ENCODE results near the gene TBPL2. TPM values are rescaled to one million over a fixed set of nuclear protein-coding genes. Genes with fewer than 3 reads are reported as not detected.

The TBPL2 gene
- total RNA-seq, 1 donor from 2014 or later, result not detected

- Histone ChIP-seq H3K36me3 (ENCODE audit: control insufficient read depth, insufficient read depth, low read length) (no peaks in the 10 kb centered on the region), H3K27me3 (ENCODE audit: control insufficient read depth, insufficient read depth, low read length) (no peaks in the 10 kb centered on the region), H3K4me3 (ENCODE audit: low read depth, low read length) (no peak overlapping the region)
- peak; percentile 63 for DNase-seq (ENCODE audit: low read depth)
- no peak for TF ChIP-seq CTCF (IDR thresholded peaks at IDR 0.05; ENCODE audit: insufficient read depth, low read length, poor library complexity, severe bottlenecking)
Measured at GRCh38 chr14:55454264-55455002, 14.0 kb upstream of the TBPL2 start.

- DNase-seq (ENCODE audit: low read depth), result no peak
- Histone ChIP-seq H3K36me3 (ENCODE audit: control insufficient read depth, insufficient read depth, low read length) (no peaks in the 10 kb centered on the region), H3K4me3 (ENCODE audit: low read depth, low read length) (no peak overlapping the region), H3K27me3 (ENCODE audit: control insufficient read depth, insufficient read depth, low read length) (no peaks in the 10 kb centered on the region)
- TF ChIP-seq CTCF (IDR thresholded peaks at IDR 0.05; ENCODE audit: insufficient read depth, low read length, poor library complexity, severe bottlenecking), result no peak
Measured at GRCh38 chr14:55451950-55452349, 11.5 kb upstream of the TBPL2 start.

- DNase-seq (ENCODE audit: low read depth), result no peak
- TF ChIP-seq CTCF (IDR thresholded peaks at IDR 0.05; ENCODE audit: insufficient read depth, low read length, poor library complexity, severe bottlenecking), result no peak
- H3K36me3 ChIP-seq (ENCODE audit: control insufficient read depth, insufficient read depth, low read length), result no peaks in the 10 kb centered on the region
- H3K27me3 ChIP-seq (ENCODE audit: control insufficient read depth, insufficient read depth, low read length), result no peaks in the 10 kb centered on the region
- no peak overlapping the region for H3K4me3 ChIP-seq (ENCODE audit: low read depth, low read length)
Measured at GRCh38 chr14:55451398-55451797, 11.0 kb upstream of the TBPL2 start.

GRCh38 chr14:55450987-55451386 is 10.6 kb upstream of the TBPL2 start:
- no peak for TF ChIP-seq CTCF (IDR thresholded peaks at IDR 0.05; ENCODE audit: insufficient read depth, low read length, poor library complexity, severe bottlenecking)
- Histone ChIP-seq H3K4me3 (ENCODE audit: low read depth, low read length) (no peak overlapping the region), H3K27me3 (ENCODE audit: control insufficient read depth, insufficient read depth, low read length) (no peaks in the 10 kb centered on the region), H3K36me3 (ENCODE audit: control insufficient read depth, insufficient read depth, low read length) (no peaks in the 10 kb centered on the region)
- DNase-seq (ENCODE audit: low read depth), result no peak

GRCh38 chr14:55450539-55450938 is 10.1 kb upstream of the TBPL2 start:
- Histone ChIP-seq H3K27me3 (ENCODE audit: control insufficient read depth, insufficient read depth, low read length) (no peaks in the 10 kb centered on the region), H3K36me3 (ENCODE audit: control insufficient read depth, insufficient read depth, low read length) (no peaks in the 10 kb centered on the region), H3K4me3 (ENCODE audit: low read depth, low read length) (no peak overlapping the region)
- no peak for TF ChIP-seq CTCF (IDR thresholded peaks at IDR 0.05; ENCODE audit: insufficient read depth, low read length, poor library complexity, severe bottlenecking)
- DNase-seq (ENCODE audit: low read depth), result no peak

GRCh38 chr14:55450124-55450523 is 9.7 kb upstream of the TBPL2 start:
- no peaks in the 10 kb centered on the region for H3K27me3 ChIP-seq (ENCODE audit: control insufficient read depth, insufficient read depth, low read length)
- H3K36me3 ChIP-seq (ENCODE audit: control insufficient read depth, insufficient read depth, low read length), result no peaks in the 10 kb centered on the region
- no peak for DNase-seq (ENCODE audit: low read depth)

More at GRCh38 chr14:55450124-55450523, 9.7 kb upstream of the TBPL2 start:
- no peak overlapping the region for H3K4me3 ChIP-seq (ENCODE audit: low read depth, low read length)
- TF ChIP-seq CTCF (IDR thresholded peaks at IDR 0.05; ENCODE audit: insufficient read depth, low read length, poor library complexity, severe bottlenecking), result no peak

Measured in kidney epithelial cell (primary cell).